Measurements from ENCODE around the gene FZR1. TPM values are rescaled to one million over a fixed set of nuclear protein-coding genes. Genes with fewer than 3 reads are reported as not detected.
"Not testable (repeated sequence)": the region's sequence is repeated elsewhere in the genome, so short reads cannot be mapped to it uniquely, and the experiment has no call there.

FZR1 gene
- total RNA-seq, 1 experiment from 2014 or later, result 57.0 TPM

DNA sequence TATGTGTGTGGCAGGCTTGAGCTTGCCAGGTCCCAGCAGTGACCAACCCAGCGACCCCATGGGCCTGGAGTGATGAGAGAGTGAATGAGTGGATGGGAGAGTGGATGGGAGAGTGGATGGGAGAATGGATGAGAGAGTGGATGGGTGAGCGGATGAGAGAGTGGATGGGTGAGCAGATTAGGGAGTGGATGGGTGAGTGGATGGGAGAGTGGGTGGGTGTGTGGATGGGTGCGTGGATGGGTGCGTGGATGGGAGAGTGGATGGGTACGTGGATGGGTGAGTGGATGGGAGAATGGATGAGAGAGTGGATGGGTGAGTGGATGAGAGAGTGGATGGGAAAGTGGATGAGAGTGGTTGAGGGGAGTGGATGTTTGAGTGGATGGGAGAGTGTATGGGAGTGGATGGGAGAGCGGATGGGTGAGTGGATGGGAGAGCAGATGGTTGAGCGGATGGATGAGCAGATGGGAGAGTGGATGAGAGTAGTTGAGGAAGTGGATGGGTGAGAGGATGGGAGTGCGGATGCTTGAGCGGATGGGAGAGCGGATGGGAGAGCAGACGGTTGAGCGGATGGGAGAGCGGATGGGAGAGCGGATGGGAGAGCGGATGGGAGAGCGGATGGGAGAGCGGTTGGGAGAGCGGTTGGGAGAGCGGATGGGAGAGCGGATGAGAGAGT is 22.6 kb downstream of the FZR1 start:
- no peaks in the 10 kb centered on the region for H3K9me2 ChIP-seq (ENCODE audit: insufficient read depth)
- TF ChIP-seq, protein P1, sequence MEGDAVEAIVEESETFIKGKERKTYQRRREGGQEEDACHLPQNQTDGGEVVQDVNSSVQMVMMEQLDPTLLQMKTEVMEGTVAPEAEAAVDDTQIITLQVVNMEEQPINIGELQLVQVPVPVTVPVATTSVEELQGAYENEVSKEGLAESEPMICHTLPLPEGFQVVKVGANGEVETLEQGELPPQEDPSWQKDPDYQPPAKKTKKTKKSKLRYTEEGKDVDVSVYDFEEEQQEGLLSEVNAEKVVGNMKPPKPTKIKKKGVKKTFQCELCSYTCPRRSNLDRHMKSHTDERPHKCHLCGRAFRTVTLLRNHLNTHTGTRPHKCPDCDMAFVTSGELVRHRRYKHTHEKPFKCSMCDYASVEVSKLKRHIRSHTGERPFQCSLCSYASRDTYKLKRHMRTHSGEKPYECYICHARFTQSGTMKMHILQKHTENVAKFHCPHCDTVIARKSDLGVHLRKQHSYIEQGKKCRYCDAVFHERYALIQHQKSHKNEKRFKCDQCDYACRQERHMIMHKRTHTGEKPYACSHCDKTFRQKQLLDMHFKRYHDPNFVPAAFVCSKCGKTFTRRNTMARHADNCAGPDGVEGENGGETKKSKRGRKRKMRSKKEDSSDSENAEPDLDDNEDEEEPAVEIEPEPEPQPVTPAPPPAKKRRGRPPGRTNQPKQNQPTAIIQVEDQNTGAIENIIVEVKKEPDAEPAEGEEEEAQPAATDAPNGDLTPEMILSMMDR (conservative IDR thresholded peaks at IDR 0.05), result no peak
- no peaks in the 10 kb centered on the region for H3F3A ChIP-seq (ENCODE audit: insufficient read depth, low read depth)
- no peak for DNase-seq
- intact Hi-C loops (cut with micrococcal nuclease; ENCODE audit: unreplicated experiment), result no loop called here
- CTCF ChIA-PET, result no interaction called here
- no peaks in the 10 kb centered on the region for H3K27me3 ChIP-seq (ENCODE audit: insufficient read depth, low read depth)
- H3K4me3 ChIP-seq, result no peak overlapping the region
- no TSS peak for BruUV-seq (replicated peaks)
- no peaks in the 10 kb centered on the region for H4K20me1 ChIP-seq (ENCODE audit: insufficient read depth)
- no peaks in the 10 kb centered on the region for H3K4me1 ChIP-seq (replicated peaks; ENCODE audit: insufficient read depth)
- H3K27ac ChIP-seq, result no peak overlapping the region
- no peaks in the 10 kb centered on the region for H3K36me3 ChIP-seq (ENCODE audit: low read depth)
- no peak overlapping the region for H2AFZ ChIP-seq
- no peak overlapping the region for H3K4me2 ChIP-seq
- H3K79me2 ChIP-seq (ENCODE audit: low read depth), result no peaks in the 10 kb centered on the region
- no peaks in the 10 kb centered on the region for H3K9me3 ChIP-seq (ENCODE audit: insufficient read depth, low read depth)
- POLR2A ChIA-PET (ENCODE audit: unreplicated experiment), result no interaction called here

DNA sequence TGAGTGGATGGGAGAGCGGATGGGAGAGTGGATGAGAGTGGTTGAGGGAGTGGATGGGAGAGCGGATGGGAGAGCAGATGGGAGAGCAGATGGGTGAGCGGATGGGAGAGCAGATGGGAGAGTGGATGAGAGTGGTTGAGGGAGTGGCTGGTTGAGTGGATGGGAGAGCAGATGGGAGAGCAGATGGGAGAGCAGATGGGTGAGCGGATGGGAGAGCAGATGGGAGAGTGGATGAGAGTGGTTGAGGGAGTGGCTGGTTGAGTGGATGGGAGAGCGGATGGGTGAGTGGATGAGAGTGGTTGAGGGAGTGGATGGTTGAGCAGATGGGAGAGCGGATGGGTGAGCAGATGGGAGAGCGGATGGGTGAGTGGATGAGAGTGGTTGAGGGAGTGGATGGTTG is 23.2 kb downstream of the FZR1 start:
- BruUV-seq (replicated peaks); H3K4me2 ChIP-seq; CTCF ChIA-PET; H3K4me1 ChIP-seq (replicated peaks; ENCODE audit: insufficient read depth); DNase-seq; H3K4me3 ChIP-seq; intact Hi-C loops (cut with micrococcal nuclease; ENCODE audit: unreplicated experiment); H4K20me1 ChIP-seq (ENCODE audit: insufficient read depth); H3K9me3 ChIP-seq (ENCODE audit: insufficient read depth, low read depth); H2AFZ ChIP-seq; H3K27ac ChIP-seq; H3K27me3 ChIP-seq (ENCODE audit: insufficient read depth, low read depth); H3F3A ChIP-seq (ENCODE audit: insufficient read depth, low read depth); POLR2A ChIA-PET (ENCODE audit: unreplicated experiment); H3K36me3 ChIP-seq (ENCODE audit: low read depth); H3K9me2 ChIP-seq (ENCODE audit: insufficient read depth); H3K79me2 ChIP-seq (ENCODE audit: low read depth): not testable (repeated sequence)

DNA sequence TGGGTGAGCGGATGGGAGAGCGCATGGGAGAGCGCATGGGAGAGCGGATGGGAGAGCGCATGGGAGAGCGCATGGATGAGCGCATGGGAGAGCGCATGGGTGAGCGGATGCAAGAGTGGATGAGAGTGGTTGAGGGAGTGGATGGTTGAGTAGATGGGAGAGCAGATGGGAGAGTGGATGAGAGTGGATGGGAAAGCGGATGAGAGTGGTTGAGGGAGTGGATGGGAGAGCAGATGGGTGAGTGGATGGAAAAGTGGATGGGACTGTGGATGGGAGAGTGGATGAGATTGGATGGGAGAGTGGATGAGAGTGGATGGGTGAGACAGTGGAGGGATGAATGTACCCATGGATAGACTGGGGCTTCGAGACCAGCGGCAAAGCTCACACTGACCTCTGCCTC is 24.3 kb downstream of the FZR1 start:
- Histone ChIP-seq H3K27me3 (ENCODE audit: insufficient read depth, low read depth) (no peaks in the 10 kb centered on the region), H4K20me1 (ENCODE audit: insufficient read depth) (no peaks in the 10 kb centered on the region), H3K9me3 (ENCODE audit: insufficient read depth, low read depth) (no peaks in the 10 kb centered on the region), H3F3A (ENCODE audit: insufficient read depth, low read depth) (no peaks in the 10 kb centered on the region), H3K4me2 (no peak overlapping the region), H2AFZ (no peak overlapping the region), H3K36me3 (ENCODE audit: low read depth) (no peaks in the 10 kb centered on the region), H3K27ac (no peak overlapping the region), H3K9me2 (ENCODE audit: insufficient read depth) (no peaks in the 10 kb centered on the region), H3K79me2 (ENCODE audit: low read depth) (no peaks in the 10 kb centered on the region), H3K4me1 (replicated peaks; ENCODE audit: insufficient read depth) (no peaks in the 10 kb centered on the region), H3K4me3 (no peak overlapping the region)
- intact Hi-C loops (cut with micrococcal nuclease; ENCODE audit: unreplicated experiment), result no loop called here
- DNase-seq, result no peak
- no peak for TF ChIP-seq EZH2 (IDR thresholded peaks at IDR 0.05; ENCODE audit: low read depth)
- TF ChIP-seq, protein P1 (conservative IDR thresholded peaks at IDR 0.05), result no peak
- no TSS peak for BruUV-seq (replicated peaks)
- ChIA-PET POLR2A (ENCODE audit: unreplicated experiment) (no interaction called here), CTCF (no interaction called here)

DNA sequence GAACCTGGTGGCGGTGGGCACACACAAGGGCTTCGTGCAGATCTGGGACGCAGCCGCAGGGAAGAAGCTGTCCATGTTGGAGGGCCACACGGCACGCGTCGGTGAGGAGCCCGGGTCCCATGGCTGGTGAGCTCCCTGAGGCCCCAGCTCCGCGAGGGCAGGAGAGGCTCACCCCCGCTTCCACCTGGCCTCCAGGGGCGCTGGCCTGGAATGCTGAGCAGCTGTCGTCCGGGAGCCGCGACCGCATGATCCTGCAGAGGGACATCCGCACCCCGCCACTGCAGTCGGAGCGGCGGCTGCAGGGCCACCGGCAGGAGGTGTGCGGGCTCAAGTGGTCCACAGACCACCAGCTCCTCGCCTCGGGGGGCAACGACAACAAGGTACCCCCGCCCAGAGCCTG is 25.6 kb downstream of the FZR1 start:
- CTCF ChIA-PET, result no interaction called here
- Histone ChIP-seq H3K27ac (no peak overlapping the region), H3K4me3 (no peak overlapping the region), H3K27me3 (ENCODE audit: insufficient read depth, low read depth) (no peaks in the 10 kb centered on the region), H3K36me3 (ENCODE audit: low read depth) (no peaks in the 10 kb centered on the region), H3K9me2 (ENCODE audit: insufficient read depth) (no peaks in the 10 kb centered on the region), H3K4me1 (replicated peaks; ENCODE audit: insufficient read depth) (no peaks in the 10 kb centered on the region), H3K79me2 (ENCODE audit: low read depth) (no peaks in the 10 kb centered on the region), H2AFZ (no peak overlapping the region), H3F3A (ENCODE audit: insufficient read depth, low read depth) (no peaks in the 10 kb centered on the region), H3K4me2 (no peak overlapping the region), H4K20me1 (ENCODE audit: insufficient read depth) (no peaks in the 10 kb centered on the region; the same call in 1 of the 2 replicates), H3K9me3 (ENCODE audit: insufficient read depth, low read depth) (no peaks in the 10 kb centered on the region)
- no TSS peak for BruUV-seq (replicated peaks)
- intact Hi-C loops (cut with micrococcal nuclease; ENCODE audit: unreplicated experiment), result no loop called here
- POLR2A ChIA-PET (ENCODE audit: unreplicated experiment), result no interaction called here
- DNase-seq, result no peak
- TF ChIP-seq EZH2 (IDR thresholded peaks at IDR 0.05; ENCODE audit: low read depth), result no peak
- TF ChIP-seq, protein P1 (conservative IDR thresholded peaks at IDR 0.05), result no peak
